GM21367 (cell line): Measurements from ENCODE around the gene TRPM3.

Experiments used
- ATAC-seq: cut with Tn5 transposase; IDR thresholded peaks from one replicate; pipeline ENCODE4 v1.9.1; 2021; ENCODE audit not compliant: unreplicated experiment

TRPM3 gene

GRCh38 chr9:70594386-70594944 is 527.0 kb downstream of the TRPM3 start:
- no peak for ATAC-seq

- no peak for ATAC-seq
Measured at GRCh38 chr9:70593241-70593640, 528.2 kb downstream of the TRPM3 start.

- no peak for ATAC-seq
Measured at GRCh38 chr9:70590315-70590677, 531.1 kb downstream of the TRPM3 start.

- no peak for ATAC-seq
Measured at GRCh38 chr9:70589571-70590314, 531.7 kb downstream of the TRPM3 start.

GRCh38 chr9:70588999-70589398 is 532.4 kb downstream of the TRPM3 start:
- ATAC-seq = no peak

- no peak for ATAC-seq
Measured at GRCh38 chr9:70588381-70588780, 533.0 kb downstream of the TRPM3 start.

GRCh38 chr9:70587201-70587600 is 534.2 kb downstream of the TRPM3 start:
- ATAC-seq = no peak

GRCh38 chr9:70586476-70586875 is 534.9 kb downstream of the TRPM3 start:
- ATAC-seq = no peak

- ATAC-seq = no peak
Measured at GRCh38 chr9:70581955-70582350, 539.5 kb downstream of the TRPM3 start.

GRCh38 chr9:70581214-70581954 is 540.0 kb downstream of the TRPM3 start:
- ATAC-seq = no peak

- no peak for ATAC-seq
Measured at GRCh38 chr9:70580606-70581195, 540.7 kb downstream of the TRPM3 start.

- no peak for ATAC-seq
Measured at GRCh38 chr9:70579686-70580085, 541.7 kb downstream of the TRPM3 start.

- no peak for ATAC-seq
Measured at GRCh38 chr9:70578720-70579119, 542.7 kb downstream of the TRPM3 start.

GRCh38 chr9:70577671-70578070 is 543.8 kb downstream of the TRPM3 start:
- ATAC-seq = no peak

- no peak for ATAC-seq
Measured at GRCh38 chr9:70576116-70576515, 545.3 kb downstream of the TRPM3 start.

- no peak for ATAC-seq
Measured at GRCh38 chr9:70574151-70574837, 547.1 kb downstream of the TRPM3 start.

GRCh38 chr9:70573308-70573707 is 548.1 kb downstream of the TRPM3 start:
- ATAC-seq = no peak

GRCh38 chr9:70571258-70571657 is 550.2 kb downstream of the TRPM3 start:
- no peak for ATAC-seq

- ATAC-seq = no peak
Measured at GRCh38 chr9:70569791-70570190, 551.6 kb downstream of the TRPM3 start.

GRCh38 chr9:70569070-70569772 is 552.2 kb downstream of the TRPM3 start:
- ATAC-seq = no peak

GRCh38 chr9:70567511-70567910 is 553.9 kb downstream of the TRPM3 start:
- no peak for ATAC-seq
